ENCODE results near the gene RPP25L.
A peak's percentile ranks its signal among the peaks of the same experiment; 100 is the strongest.
"Not testable (repeated sequence)": the region's sequence is repeated elsewhere in the genome, so short reads cannot be mapped to it uniquely, and the experiment has no call there.

The RPP25L gene, protein sequence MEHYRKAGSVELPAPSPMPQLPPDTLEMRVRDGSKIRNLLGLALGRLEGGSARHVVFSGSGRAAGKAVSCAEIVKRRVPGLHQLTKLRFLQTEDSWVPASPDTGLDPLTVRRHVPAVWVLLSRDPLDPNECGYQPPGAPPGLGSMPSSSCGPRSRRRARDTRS

DNA sequence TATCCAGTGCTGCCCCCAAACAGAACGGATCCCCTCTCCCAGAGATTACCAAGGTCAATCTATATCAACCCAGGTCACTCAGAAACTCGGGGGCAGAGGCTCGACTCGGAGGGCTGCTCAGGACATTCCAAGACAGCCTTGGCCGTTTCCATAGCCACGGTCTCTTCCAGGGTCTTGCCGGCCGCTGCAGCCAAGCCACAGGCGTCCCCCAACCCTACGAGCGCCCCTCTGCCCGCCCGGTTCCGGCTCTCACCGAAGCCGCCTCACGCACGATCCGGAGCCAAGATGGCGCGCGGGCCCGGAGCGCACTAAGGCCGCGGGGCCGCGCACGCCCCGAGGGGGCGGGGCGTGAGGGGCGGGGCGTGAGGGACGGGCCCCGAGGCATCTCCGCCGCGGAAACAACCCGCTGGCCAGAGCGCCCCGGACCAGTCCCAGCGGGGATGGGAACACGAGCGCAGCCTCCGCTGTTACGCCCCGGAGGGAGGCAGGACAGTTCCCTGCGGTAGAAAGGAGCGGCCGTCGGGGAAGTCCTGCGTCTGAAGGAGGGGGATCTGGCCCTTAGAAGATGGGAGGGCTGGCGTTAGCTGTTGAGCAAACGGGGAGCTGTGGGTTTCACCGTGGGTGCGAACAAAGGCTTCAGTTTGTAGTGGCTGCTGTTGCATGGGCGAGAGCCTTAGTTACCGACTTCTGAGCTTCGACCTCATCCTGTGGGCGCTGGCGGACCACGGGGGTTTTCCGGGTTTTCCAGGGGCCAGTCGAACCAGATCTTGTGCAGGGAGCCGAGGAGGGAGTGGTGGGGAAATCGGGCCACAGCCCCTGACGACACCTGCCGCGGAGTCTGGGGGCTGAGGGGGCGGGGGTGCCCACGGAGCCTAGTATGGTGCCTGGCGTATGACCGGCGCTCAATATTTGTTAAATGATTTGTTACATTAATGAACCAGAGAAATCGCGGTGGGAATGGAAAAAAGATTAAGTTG is at the start of gene RPP25L:
Gene RPP25L (minus strand): TSS at position 287 of the 977 bp plus-strand sequence. CDS start 801 bp downstream, outside the sequence.
- peak; percentile 69 to 73 for DNase-seq (ENCODE audit: low read depth in 2 of 2)

GRCh38 chr9:34659592-34660253 is 47.8 kb upstream of the RPP25L start:
- DNase-seq (ENCODE audit: low read depth in 2 of 2) = no peak

DNA sequence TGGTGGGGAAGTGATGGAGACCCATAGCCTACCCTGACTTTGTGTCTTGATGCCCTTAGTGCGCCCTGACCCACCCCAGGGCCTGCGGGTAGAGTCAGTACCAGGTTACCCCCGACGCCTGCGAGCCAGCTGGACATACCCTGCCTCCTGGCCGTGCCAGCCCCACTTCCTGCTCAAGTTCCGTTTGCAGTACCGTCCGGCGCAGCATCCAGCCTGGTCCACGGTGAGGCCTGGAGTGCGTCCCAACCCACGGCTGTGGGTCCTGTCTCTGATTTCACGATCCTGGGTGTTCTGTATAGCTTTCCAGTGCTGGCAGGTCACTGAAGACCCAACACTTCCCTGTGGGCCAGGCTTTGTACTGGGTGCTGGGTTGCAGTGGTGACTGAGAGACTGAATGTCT is 46.6 kb upstream of the RPP25L start:
- DNase-seq (ENCODE audit: low read depth in 2 of 2) = no peak

GRCh38 chr9:34656992-34657391 is 45.1 kb upstream of the RPP25L start:
- no peak for DNase-seq (ENCODE audit: low read depth in 2 of 2)

DNA sequence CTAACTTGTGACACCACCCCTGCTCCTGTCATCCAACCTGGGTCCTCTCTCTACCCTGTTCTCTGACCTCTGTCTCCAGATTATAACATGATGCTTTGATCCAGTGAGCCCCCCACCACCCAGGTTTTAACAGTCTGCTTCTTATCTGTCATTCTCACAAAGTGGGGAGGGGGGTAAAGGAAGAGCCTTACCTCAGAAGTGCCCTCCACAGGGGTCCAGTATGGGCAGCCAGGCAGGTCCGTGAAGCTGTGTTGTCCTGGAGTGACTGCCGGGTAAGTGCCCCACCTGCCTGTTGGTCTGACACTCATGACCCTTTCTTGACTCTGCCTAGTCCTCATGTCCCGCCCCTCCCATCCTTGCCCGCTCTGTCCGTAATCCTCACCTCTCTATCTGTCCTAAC is 43.5 kb upstream of the RPP25L start:
- DNase-seq (ENCODE audit: low read depth in 2 of 2) = no peak

DNA sequence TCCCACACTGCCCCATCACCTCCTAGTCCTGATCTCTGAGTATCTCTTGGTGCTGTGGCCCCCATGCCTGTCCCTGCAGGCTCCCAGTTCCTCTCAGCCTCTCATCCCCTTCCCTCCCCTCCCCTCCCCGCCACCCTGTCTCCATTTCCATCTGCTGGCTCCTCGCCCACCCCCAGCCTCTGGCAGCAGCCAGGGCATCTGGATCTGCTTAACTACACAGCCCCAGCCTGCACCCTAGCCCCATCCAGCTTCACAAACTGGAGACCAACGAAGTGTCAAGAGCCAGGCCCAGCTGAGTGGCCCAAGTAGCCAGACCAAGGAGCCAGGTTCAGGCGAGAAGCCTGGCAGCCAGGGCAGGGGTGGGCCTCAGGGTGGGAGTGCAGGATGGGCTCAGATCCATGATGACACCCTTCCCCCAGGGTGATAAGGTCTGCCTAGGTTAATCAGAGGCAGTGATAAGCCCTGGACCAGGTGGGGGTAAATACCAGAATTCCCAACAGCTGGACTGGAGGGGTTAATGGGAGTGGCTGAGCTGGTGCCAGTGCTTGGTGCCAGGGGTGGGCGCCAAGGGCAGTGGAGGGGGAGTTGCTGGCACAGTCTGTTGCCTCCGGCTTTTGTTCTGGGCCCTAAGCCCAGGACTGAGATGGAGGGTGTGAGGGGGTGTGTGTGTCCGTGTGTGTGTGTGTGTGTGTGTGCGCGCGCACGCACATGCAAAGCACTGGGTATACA is 42.6 kb upstream of the RPP25L start:
- no peak for DNase-seq (ENCODE audit: low read depth in 2 of 2)

- DNase-seq (ENCODE audit: low read depth in 2 of 2) = no peak
Observed at GRCh38 chr9:34653151-34654072, 41.5 kb upstream of the RPP25L start.

DNA sequence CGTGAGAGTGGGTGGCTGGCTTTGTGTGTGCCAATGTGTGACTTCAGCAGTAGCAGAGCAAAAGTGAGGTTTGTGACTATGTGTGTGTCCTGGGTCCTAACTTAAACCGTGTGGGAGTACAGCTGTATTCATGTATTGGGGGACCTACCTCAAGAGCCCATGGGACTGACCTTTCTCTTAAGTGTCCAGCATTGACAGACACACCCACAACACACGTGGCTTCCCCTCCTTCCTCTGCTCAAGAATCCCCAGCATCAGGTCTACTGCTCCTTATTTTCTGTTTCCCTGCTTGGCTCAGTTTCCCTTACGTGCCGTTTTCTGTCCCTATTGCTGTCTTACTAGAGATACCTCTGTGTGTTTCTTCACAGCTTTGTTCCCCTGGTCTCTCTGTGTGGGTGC is 40.7 kb upstream of the RPP25L start:
- no peak for DNase-seq (ENCODE audit: low read depth in 2 of 2)

GRCh38 chr9:34651876-34652601 is 40.1 kb upstream of the RPP25L start, which contains the start of gene IL11RA:
TSS of gene IL11RA (plus strand) at chr9:34652185. CDS start at chr9:34655218, 3,033 bp downstream.
- DNase-seq (ENCODE audit: low read depth in 2 of 2) = no peak

DNA sequence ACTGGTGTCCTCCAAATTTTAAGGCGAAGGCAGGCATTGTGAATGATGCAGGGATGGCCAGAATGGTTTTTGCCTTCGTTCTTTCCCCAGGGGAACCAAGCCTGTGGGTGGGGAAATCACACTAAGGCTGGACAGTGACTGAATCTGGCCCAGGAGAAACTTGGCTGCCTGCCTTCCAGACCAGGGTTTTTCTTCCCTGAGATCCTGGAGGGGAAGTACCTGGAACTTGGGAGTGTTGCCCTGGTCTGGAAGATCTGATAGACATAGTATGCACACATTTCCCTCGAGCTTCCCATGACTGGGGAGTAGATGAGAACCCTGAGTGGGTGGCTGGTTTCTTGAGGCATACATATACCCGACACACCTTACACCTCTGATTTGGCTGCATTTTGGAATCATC is 39.4 kb upstream of the RPP25L start:
- no peak for DNase-seq (ENCODE audit: low read depth in 2 of 2)

- no peak for DNase-seq (ENCODE audit: low read depth in 2 of 2)
Observed at GRCh38 chr9:34650816-34651215, 38.9 kb upstream of the RPP25L start.

DNA sequence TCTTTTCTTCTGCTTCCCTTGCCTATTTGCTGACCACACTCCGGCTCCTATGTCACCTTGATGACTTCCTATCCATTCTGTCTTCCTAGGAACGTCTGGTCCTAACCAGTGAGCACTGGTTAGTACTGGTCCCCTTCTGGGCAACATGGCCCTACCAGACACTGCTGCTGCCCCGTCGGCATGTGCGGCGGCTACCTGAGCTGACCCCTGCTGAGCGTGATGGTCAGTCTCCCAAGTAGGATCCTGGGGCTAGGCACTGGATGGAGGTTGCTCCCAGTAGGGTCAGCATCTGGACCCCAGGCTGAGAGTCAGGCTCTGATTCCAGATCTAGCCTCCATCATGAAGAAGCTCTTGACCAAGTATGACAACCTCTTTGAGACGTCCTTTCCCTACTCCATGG is 36.8 kb upstream of the RPP25L start:
- no peak for DNase-seq (ENCODE audit: low read depth in 2 of 2)

DNA sequence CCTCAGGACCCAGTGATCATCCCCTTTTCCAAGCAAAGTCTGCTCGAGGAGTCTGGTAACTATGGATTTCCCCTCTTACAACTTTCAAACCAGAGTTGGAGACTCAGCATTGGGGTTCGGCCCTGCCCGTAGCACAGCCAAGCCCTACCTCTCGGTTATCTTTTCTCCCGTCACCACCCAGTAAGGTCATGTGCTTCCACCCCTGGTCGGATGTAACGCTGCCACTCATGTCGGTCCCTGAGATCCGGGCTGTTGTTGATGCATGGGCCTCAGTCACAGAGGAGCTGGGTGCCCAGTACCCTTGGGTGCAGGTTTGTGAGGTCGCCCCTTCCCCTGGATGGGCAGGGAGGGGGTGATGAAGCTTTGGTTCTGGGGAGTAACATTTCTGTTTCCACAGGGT is 35.8 kb upstream of the RPP25L start:
- no peak for DNase-seq (ENCODE audit: low read depth in 2 of 2)

DNA sequence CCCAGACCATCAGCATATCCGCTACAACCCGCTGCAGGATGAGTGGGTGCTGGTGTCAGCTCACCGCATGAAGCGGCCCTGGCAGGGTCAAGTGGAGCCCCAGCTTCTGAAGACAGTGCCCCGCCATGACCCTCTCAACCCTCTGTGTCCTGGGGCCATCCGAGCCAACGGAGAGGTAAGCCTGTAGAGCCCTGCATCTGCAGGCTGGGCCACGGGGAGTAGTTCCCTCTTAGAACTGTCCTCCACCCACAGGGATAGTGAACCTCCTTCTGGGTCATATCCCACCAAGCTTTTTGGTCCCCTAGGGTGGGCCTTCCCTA is 35.1 kb upstream of the RPP25L start:
- no peak for DNase-seq (ENCODE audit: low read depth in 2 of 2)

DNA sequence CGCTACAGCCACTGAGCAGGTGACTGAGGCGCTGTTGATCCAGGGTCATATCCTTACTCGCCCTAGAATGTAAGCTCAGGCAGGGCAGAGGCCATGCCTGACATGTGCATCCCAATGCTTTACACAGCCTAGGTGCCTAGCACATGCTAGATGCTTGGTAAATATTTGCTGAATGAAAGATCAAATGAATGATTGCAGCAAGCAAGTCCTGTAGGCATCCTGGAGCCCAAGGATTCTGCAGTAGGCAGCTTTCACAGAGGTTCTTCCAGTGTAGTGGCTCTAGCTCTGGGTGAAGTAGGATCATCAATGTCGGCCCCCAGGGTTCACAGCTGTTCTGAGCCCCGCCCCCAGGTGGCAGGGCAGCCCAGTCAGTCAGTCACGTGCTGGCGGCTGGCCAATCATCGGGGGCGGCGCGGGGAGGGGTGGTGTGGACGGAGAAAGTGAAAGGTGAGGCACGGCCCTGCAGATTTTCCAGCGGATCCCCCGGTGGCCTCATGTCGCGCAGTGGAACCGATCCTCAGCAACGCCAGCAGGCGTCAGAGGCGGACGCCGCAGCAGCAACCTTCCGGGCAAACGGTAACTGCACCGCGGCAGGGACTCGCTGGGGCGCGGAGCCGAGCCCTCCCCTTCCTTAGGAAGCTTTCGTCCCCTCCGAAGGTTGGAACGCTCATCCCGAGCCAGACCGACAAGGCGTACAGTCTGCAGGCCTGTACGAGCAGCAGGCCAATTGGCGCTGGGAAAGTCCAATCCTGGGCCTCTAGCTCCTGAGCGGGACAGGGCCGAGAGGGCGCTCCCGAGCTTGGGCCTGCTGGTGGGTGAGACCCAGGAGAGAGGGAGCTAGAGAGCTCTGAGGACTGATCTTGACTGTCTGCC is 34.5 kb upstream of the RPP25L start, which contains the start of gene GALT:
Gene GALT (plus strand): TSS at position 465 of the 873 bp plus-strand sequence. CDS start 30 bp downstream, at position 495.
- DNase-seq (ENCODE audit: low read depth in 2 of 2) = peak; percentile 92 to 96

- DNase-seq (ENCODE audit: low read depth in 2 of 2) = no peak
Observed at GRCh38 chr9:34644766-34645314, 32.9 kb upstream of the RPP25L start.

- no peak for DNase-seq (ENCODE audit: low read depth in 2 of 2)
Observed at GRCh38 chr9:34642679-34643078, 30.8 kb upstream of the RPP25L start.

GRCh38 chr9:34639322-34639721 is 27.4 kb upstream of the RPP25L start:
- not testable (repeated sequence) for DNase-seq (ENCODE audit: low read depth in 2 of 2)

- DNase-seq (ENCODE audit: low read depth in 2 of 2) = no peak
Observed at GRCh38 chr9:34638138-34638445, 26.2 kb upstream of the RPP25L start.

All from stimulated activated CD8-positive, alpha-beta memory T cell treated with anti-CD3 and anti-CD28 coated beads, Interleukin-7, amount 100 ng/mL, for 1 hour (primary cell).